Esophagus muscularis mucosa (tissue), 4 donors: ENCODE measurements around the gene ACSF2. TPM values are rescaled to one million over a fixed set of nuclear protein-coding genes. Genes with fewer than 3 reads are reported as not detected.

Source experiments
- DNase-seq: peaks from one replicate; pipeline ENCODE4 v3.0.0-alpha.2; 2017; ENCODE audit errors: extremely low spot score
- H3K27ac ChIP-seq, 4 donors: fragments of 200-600 bp; sonication (generic); replicated peaks in 1 of 4; 1 replicate in 3 of 4; 2 replicates in 1 of 4; pipeline ENCODE4 v1.5.1; 2016 to 2019; ENCODE audit warnings: mild to moderate bottlenecking in 1 of 4
- H3K27me3 ChIP-seq, 4 donors: fragments of 200-600 bp; sonication (generic); one replicate each; pipeline versions ENCODE4 v1.5.1 to v1.6.0; 2016 to 2019
- H3K36me3 ChIP-seq, 4 donors: fragments of 200-600 bp; sonication (generic); one replicate each; pipeline ENCODE4 v1.5.1; 2016 to 2019
- H3K4me1 ChIP-seq, 4 donors: fragments of 200-600 bp; sonication (generic); one replicate each; pipeline ENCODE4 v1.5.1; 2016 to 2019
- H3K4me3 ChIP-seq, 4 donors: fragments of 200-600 bp; sonication (generic); 1 replicate in 2 of 4; 2 replicates in 2 of 4; pipeline ENCODE4 v1.5.1; 2016 to 2019; ENCODE audit warnings: mild to moderate bottlenecking in 4 of 4, moderate library complexity in 1 of 4
- H3K9me3 ChIP-seq, 4 donors: fragments of 200-600 bp; sonication (generic); 1 replicate in 3 of 4; 2 replicates in 1 of 4; pipeline ENCODE4 v1.5.1; 2016 to 2019
- CTCF ChIP-seq, 3 experiments: fragments of 200-600 bp in 2 of 3; fragments of 450-650 bp in 1 of 3; sonication (generic) in 2 of 3; IDR thresholded peaks; one replicate each; pipeline ENCODE4 v1.5.1; 2017 to 2019; ENCODE audit warnings: antibody characterized with exemption in 3 of 3, mild to moderate bottlenecking in 2 of 3, moderate library complexity in 1 of 3
- EP300 ChIP-seq: sonication (generic); formaldehyde crosslinking; IDR thresholded peaks from one replicate; pipeline ENCODE4 v1.6.1; 2017; ENCODE audit warnings: antibody characterized with exemption
- POLR2A ChIP-seq: fragments of 450-650 bp; IDR thresholded peaks from one replicate; pipeline ENCODE4 v1.6.1; 2017; ENCODE audit warnings: antibody characterized with exemption, moderate library complexity, mild to moderate bottlenecking, low read depth
- POLR2AphosphoS5 ChIP-seq, 2 donors: sonication (generic); formaldehyde crosslinking; IDR thresholded peaks; one replicate each; pipeline ENCODE4 v1.6.1; 2017; ENCODE audit warnings: antibody characterized with exemption in 2 of 2
- WGBS: methylation state at CpG from one replicate; pipeline ENCODE4 v1.1.5; 2018; 5-methylcytosine and 5-hydroxymethylcytosine counted together
- intact Hi-C: fragments of 100-400 bp; cut with DNase I; formaldehyde crosslinking; loops from one replicate; pipeline ENCODE4 v1.15.1; 2023
- total RNA-seq, 4 donors: library from RNA; depleted of rRNA; stranded (reverse); fragments of >200 nt; gene quantifications; one replicate each; pipeline versions ENCODE4 v1.1.0 to v1.2.1, GENCODE V29; 2016

The ACSF2 gene
- total RNA-seq, 4 donors from 2014 or later, result 6.0 to 9.6 (median 8.1) TPM

- no peaks in the 10 kb centered on the region for H3K9me3 ChIP-seq
- no peaks in the 10 kb centered on the region for H3K27me3 ChIP-seq
- peaks cover 19 to 33% (median 28%) of the 10 kb centered on the region in 4 donors for H3K4me1 ChIP-seq
- H3K27ac ChIP-seq, result no peak overlapping the region
- peaks cover 0 to 8% (median 2%) of the 10 kb centered on the region in 4 donors for H3K36me3 ChIP-seq
- no peak for DNase-seq
- TF ChIP-seq POLR2A (no peak), POLR2AphosphoS5 (IDR thresholded peaks at IDR 0.05) (no peak), CTCF (IDR thresholded peaks at IDR 0.05) (no peak), EP300 (no peak)
- H3K4me3 ChIP-seq, result no peak overlapping the region
- intact Hi-C loops, result no loop called here
- WGBS, result 89% methylated on average over 4 of the region's 4 CpGs
Measured at GRCh38 chr17:50429793-50430192, 3.8 kb downstream of the ACSF2 start.

- no peak for TF ChIP-seq POLR2A
- no peak for TF ChIP-seq CTCF (IDR thresholded peaks at IDR 0.05)
- TF ChIP-seq EP300, result no peak
- no peak for TF ChIP-seq POLR2AphosphoS5 (IDR thresholded peaks at IDR 0.05)
- Histone ChIP-seq H3K4me1 (peaks cover 11 to 23% (median 18%) of the 10 kb centered on the region in 4 donors), H3K27ac (no peak overlapping the region), H3K9me3 (no peaks in the 10 kb centered on the region), H3K27me3 (no peaks in the 10 kb centered on the region), H3K36me3 (peaks cover 0 to 8% (median 4%) of the 10 kb centered on the region in 4 donors), H3K4me3 (no peak overlapping the region)
- WGBS, result 79% methylated on average over 4 of the region's 4 CpGs
- no peak for DNase-seq
- intact Hi-C loops, result no loop called here
Measured at GRCh38 chr17:50430821-50431618, 5.0 kb downstream of the ACSF2 start.

GRCh38 chr17:50432125-50432762 lies 6.2 kb downstream of the ACSF2 start:
- no peak for DNase-seq
- Histone ChIP-seq H3K9me3 (no peaks in the 10 kb centered on the region), H3K36me3 (peaks cover 0 to 8% (median 4%) of the 10 kb centered on the region in 4 donors), H3K4me1 (peaks cover 3 to 13% (median 7%) of the 10 kb centered on the region in 4 donors), H3K27ac (no peak overlapping the region), H3K27me3 (no peaks in the 10 kb centered on the region), H3K4me3 (no peak overlapping the region)
- no peak for TF ChIP-seq POLR2AphosphoS5 (IDR thresholded peaks at IDR 0.05)
- no peak for TF ChIP-seq POLR2A
- no peak for TF ChIP-seq CTCF (IDR thresholded peaks at IDR 0.05)
- TF ChIP-seq EP300, result no peak
- WGBS, result 89% methylated on average over 4 of the region's 4 CpGs
- intact Hi-C loops, result no loop called here

- Histone ChIP-seq H3K4me1 (no peaks in the 10 kb centered on the region), H3K9me3 (no peaks in the 10 kb centered on the region), H3K4me3 (no peak overlapping the region), H3K27ac (no peak overlapping the region), H3K36me3 (peaks cover 0 to 7% (median 2%) of the 10 kb centered on the region in 4 donors), H3K27me3 (no peaks in the 10 kb centered on the region)
- intact Hi-C loops, result no loop called here
- no peak for DNase-seq
- 98% methylated on average over 4 of the region's 4 CpGs for WGBS
- TF ChIP-seq POLR2A (no peak), CTCF (IDR thresholded peaks at IDR 0.05) (no peak), EP300 (no peak), POLR2AphosphoS5 (IDR thresholded peaks at IDR 0.05) (no peak)
Measured at GRCh38 chr17:50437409-50437808, 11.4 kb downstream of the ACSF2 start.
